ENCODE results near the gene SMARCA2. TPM values are rescaled to one million over a fixed set of nuclear protein-coding genes. Genes with fewer than 3 reads are reported as not detected.

SMARCA2 gene
- 40.4 and 46.6 TPM in 2 replicates for total RNA-seq

DNA sequence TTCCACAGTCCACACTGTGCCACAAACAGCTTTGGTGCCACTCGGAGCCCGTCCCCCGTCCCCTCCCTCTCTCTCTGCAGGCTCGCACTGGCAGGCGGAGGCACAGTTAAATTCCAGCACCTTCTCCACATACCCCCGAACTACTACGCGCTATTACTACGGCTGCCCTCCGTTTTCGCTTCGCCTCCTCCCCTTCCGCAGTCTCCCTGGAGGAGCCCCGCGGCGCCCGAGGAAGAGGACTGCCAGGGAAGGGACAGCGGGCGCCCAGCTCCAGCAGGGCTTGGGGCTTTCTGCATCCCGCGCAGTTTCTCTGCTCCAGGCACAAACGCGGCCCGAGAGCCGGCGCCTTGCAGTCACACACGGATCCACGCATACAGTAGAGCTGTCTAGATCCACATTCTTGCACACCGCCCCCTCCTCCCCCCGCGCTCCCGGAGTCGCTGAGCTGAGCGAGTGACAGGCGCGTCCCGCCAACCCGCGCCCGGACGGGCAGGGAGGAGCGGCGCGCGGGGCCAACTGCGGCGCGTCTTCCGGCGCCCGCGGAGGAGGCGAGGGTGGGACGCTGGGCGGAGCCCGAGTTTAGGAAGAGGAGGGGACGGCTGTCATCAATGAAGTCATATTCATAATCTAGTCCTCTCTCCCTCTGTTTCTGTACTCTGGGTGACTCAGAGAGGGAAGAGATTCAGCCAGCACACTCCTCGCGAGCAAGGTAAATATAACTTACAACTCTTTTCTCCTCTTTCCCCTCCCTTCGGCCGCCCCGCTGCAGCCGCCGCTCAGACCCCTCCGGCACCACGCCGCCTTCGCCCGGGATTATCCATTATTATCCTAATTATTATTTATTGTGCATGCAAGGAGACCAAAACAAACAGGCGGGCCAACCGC lies at the start of gene SMARCA2:
SMARCA2 (plus strand) TSS at position 652 of the 885 bp plus-strand sequence. CDS start 13,676 bp downstream, outside the sequence.

Measured in pericardium fibroblast (primary cell).